Caco-2 (cell line): ENCODE results near the gene ATXN7L1. TPM values are rescaled to one million over a fixed set of nuclear protein-coding genes. Genes with fewer than 3 reads are reported as not detected.

ENCODE experiments used
- BruUV-seq: library from RNA; stranded (reverse); fragments of 400-500 nt; replicated peaks from 2 replicates; lab custom pipeline; 2021; lab: Mats Ljungman, UMichigan
- CTCF ChIA-PET: fragments of 300-600 bp; sonication (Branson Sonifier 250); formaldehyde crosslinking; loops from one replicate; lab custom pipeline; 2022; ENCODE audit warnings: antibody characterized with exemption; lab: Charles Lee
- POLR2A ChIA-PET: fragments of 300-600 bp; sonication (Branson Sonifier 250); formaldehyde crosslinking; loops from one replicate; lab custom pipeline; 2022; ENCODE audit warnings: antibody characterized with exemption; lab: Charles Lee
- DNase-seq, 2 experiments: peaks; one replicate each; pipeline versions ENCODE4 v3.0.0 to v3.0.0-alpha.2; 2020 to 2022
- H3K27me3 ChIP-seq: replicated peaks from 2 replicates; pipeline ENCODE4 v1.6.0; 2011; ENCODE audit warnings: low read length; ENCODE audit not compliant: control insufficient read depth, insufficient read depth
- H3K36me3 ChIP-seq: 2 replicates; pipeline ENCODE4 v1.5.1; 2011; ENCODE audit warnings: low read length; ENCODE audit not compliant: control insufficient read depth, insufficient read depth
- H3K4me1 ChIP-seq: fragments of 250-450 bp; sonication (Bioruptor Pico); 2 replicates; pipeline ENCODE4 v1.5.1; 2020; ENCODE audit warnings: mild to moderate bottlenecking
- H3K4me3 ChIP-seq: 2 replicates; pipeline ENCODE4 v1.5.1; 2011; ENCODE audit warnings: low read depth, mild to moderate bottlenecking, control low read depth, low read length
- H3K9me3 ChIP-seq: fragments of 250-450 bp; sonication (Bioruptor Pico); 2 replicates; pipeline ENCODE4 v1.5.1; 2020; ENCODE audit warnings: mild to moderate bottlenecking, moderate library complexity
- H3K27ac Mint-ChIP-seq: one replicate; pipeline ENCODE4 v1.8.0; 2022; ENCODE audit warnings: mixed read lengths; ENCODE audit not compliant: unreplicated experiment
- H3K27me3 Mint-ChIP-seq: one replicate; pipeline ENCODE4 v1.8.0; 2022; ENCODE audit warnings: mixed read lengths; ENCODE audit not compliant: insufficient read depth, unreplicated experiment
- H3K36me3 Mint-ChIP-seq: one replicate; pipeline ENCODE4 v1.8.0; 2022; ENCODE audit warnings: mild to moderate bottlenecking, mixed read lengths; ENCODE audit not compliant: insufficient read depth, unreplicated experiment
- H3K4me1 Mint-ChIP-seq: one replicate; pipeline ENCODE4 v1.8.0; 2022; ENCODE audit warnings: low read depth, mixed read lengths; ENCODE audit not compliant: unreplicated experiment
- H3K4me3 Mint-ChIP-seq: one replicate; pipeline ENCODE4 v1.8.0; 2022; ENCODE audit warnings: mild to moderate bottlenecking, moderate library complexity, mixed read lengths; ENCODE audit not compliant: unreplicated experiment
- H3K9me3 Mint-ChIP-seq: one replicate; pipeline ENCODE4 v1.8.0; 2022; ENCODE audit warnings: mixed read lengths; ENCODE audit not compliant: unreplicated experiment
- CTCF ChIP-seq, 2 experiments: fragments of 200-600 bp in 1 of 2; IDR thresholded peaks; 1 replicate in 1 of 2; 2 replicates in 1 of 2; pipeline versions ENCODE4 v1.5.1 to v1.8.0; 2011 to 2022; ENCODE audit warnings: antibody characterized with exemption in 1 of 2, control low read depth in 1 of 2, inconsistent platforms in 1 of 2, low read depth in 1 of 2, low read length in 1 of 2, mild to moderate bottlenecking in 1 of 2, moderate library complexity in 1 of 2; ENCODE audit not compliant: insufficient read depth in 1 of 2, severe bottlenecking in 1 of 2, unreplicated experiment in 1 of 2
- intact Hi-C: fragments of 100-400 bp; cut with micrococcal nuclease; formaldehyde crosslinking; loops from one replicate; pipeline ENCODE4 v1.10.0; 2022; ENCODE audit not compliant: unreplicated experiment
- total RNA-seq: library from RNA; stranded (reverse); gene quantifications from 2 replicates; pipeline ENCODE4 v1.2.3, GENCODE V29; 2022

Gene ATXN7L1
- total RNA-seq, 1 experiment from 2014 or later = 14.1 TPM

DNA sequence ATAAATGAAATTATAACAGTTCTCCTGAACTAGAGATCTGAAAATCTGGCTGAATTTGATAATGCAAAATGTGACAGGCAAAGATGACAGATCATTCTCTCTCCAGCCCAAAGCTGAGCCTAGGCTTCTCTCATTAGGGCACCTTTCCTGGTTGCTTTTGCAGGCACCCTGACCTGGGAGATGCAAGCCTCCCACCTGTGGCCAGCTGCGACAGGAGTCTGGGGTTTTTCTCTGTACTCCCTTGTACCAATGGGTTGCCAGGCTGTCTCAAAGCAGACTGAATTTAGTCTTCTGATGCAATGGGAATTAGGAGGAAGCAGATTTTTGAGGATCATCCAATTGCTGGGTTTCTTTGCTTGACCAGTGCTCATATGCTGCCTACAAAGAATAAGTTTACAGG, 210.1 kb downstream of the ATXN7L1 start:
- no peaks in the 10 kb centered on the region for H3K36me3 ChIP-seq
- no peak for TF ChIP-seq CTCF (IDR thresholded peaks at IDR 0.05; ENCODE audit: insufficient read depth in 1 of 2, low read depth in 1 of 2, low read length in 1 of 2, severe bottlenecking in 1 of 2, unreplicated experiment in 1 of 2)
- H3K9me3 ChIP-seq = no peaks in the 10 kb centered on the region
- DNase-seq = no peak
- CTCF ChIA-PET = interaction anchor here (0.6 kb wide), 1 partner anchor 30 kb away, joined by 3 read pairs; no protein-coding TSS in a partner anchor
- Mint-ChIP-seq H3K4me1 (peaks cover 6% of the 10 kb centered on the region), H3K36me3 (no peaks in the 10 kb centered on the region), H3K27me3 (no peaks in the 10 kb centered on the region), H3K4me3 (no peak overlapping the region), H3K27ac (no peak overlapping the region), H3K9me3 (no peaks in the 10 kb centered on the region)
- no peaks in the 10 kb centered on the region for H3K27me3 ChIP-seq
- POLR2A ChIA-PET = no interaction called here
- H3K4me1 ChIP-seq = no peaks in the 10 kb centered on the region
- BruUV-seq = no TSS peak
- intact Hi-C loops = no loop called here
- H3K4me3 ChIP-seq = no peak overlapping the region

DNA sequence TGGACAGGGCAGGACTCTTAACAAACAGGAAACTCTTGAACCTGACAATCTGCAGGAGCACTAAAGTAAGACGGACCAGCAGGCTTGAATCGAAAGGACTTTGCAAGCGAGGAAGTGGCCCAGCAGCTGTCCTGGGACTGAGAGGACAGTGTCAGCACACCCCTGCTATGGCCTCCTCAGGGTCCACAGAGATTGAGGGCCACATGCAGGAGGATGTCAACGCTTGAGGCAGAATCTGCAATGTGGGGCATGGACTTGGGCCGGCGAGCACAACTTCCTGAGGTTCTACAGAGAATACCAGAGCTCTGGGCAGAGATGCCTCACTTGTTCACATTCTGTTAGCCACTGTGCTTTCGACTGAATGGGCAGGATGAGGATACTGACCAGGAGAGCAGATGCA, 210.7 kb downstream of the ATXN7L1 start:
- Mint-ChIP-seq H3K27me3 (no peaks in the 10 kb centered on the region), H3K36me3 (no peaks in the 10 kb centered on the region), H3K4me1 (peaks cover 6% of the 10 kb centered on the region), H3K27ac (no peak overlapping the region), H3K9me3 (no peaks in the 10 kb centered on the region), H3K4me3 (no peak overlapping the region)
- BruUV-seq = no TSS peak
- ChIA-PET CTCF (no interaction called here), POLR2A (no interaction called here)
- no peaks in the 10 kb centered on the region for H3K27me3 ChIP-seq
- no peaks in the 10 kb centered on the region for H3K36me3 ChIP-seq
- no peaks in the 10 kb centered on the region for H3K4me1 ChIP-seq
- H3K9me3 ChIP-seq = no peaks in the 10 kb centered on the region
- TF ChIP-seq CTCF (IDR thresholded peaks at IDR 0.05; ENCODE audit: insufficient read depth in 1 of 2, low read depth in 1 of 2, low read length in 1 of 2, severe bottlenecking in 1 of 2, unreplicated experiment in 1 of 2) = no peak
- no peak for DNase-seq
- no peak overlapping the region for H3K4me3 ChIP-seq
- intact Hi-C loops = no loop called here

DNA sequence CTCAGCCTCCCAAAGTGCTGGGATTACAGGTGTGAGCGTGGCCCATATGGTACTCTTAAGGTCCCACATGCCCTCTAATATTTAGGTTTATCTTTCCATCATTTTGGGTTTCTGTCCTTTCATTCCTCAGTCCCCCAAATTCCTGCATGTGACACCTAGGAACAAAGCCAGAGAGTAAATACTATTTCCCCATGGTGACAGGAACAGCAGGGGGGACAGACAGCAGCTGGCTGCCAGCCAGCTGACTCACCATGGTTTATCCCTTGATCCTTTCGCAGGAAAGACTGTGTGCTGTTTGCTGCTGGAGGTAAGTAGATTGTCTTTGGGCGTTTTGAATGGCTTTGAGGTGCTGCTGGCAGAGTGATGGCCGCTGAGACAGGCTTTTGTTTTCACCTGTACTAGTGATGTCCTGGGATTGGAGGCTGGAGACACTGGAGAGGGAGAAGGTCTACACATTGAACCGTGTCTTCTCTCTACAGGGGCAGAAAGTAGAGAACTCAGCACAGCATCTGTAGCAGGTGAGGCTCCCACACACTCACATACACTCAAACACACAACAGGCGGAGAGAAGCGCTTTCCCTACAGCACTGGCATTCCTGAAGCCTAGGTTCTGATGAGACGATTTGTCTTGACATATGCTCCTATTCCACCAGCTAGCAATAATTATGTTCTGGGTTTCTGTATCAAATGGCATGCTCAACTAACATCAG, 211.4 kb downstream of the ATXN7L1 start:
- H3K9me3 Mint-ChIP-seq = no peaks in the 10 kb centered on the region
- no TSS peak for BruUV-seq
- H3K27ac Mint-ChIP-seq = peak overlapping the region; percentile 31
- POLR2A ChIA-PET = no interaction called here
- H3K27me3 ChIP-seq = no peaks in the 10 kb centered on the region
- CTCF ChIA-PET = no interaction called here
- no peaks in the 10 kb centered on the region for H3K27me3 Mint-ChIP-seq
- no peak for DNase-seq
- no peaks in the 10 kb centered on the region for H3K36me3 Mint-ChIP-seq
- H3K4me1 ChIP-seq = no peaks in the 10 kb centered on the region
- intact Hi-C loops = no loop called here
- no peak for TF ChIP-seq CTCF (IDR thresholded peaks at IDR 0.05; ENCODE audit: insufficient read depth in 1 of 2, low read depth in 1 of 2, low read length in 1 of 2, severe bottlenecking in 1 of 2, unreplicated experiment in 1 of 2)
- no peak overlapping the region for H3K4me3 Mint-ChIP-seq
- H3K9me3 ChIP-seq = no peaks in the 10 kb centered on the region
- peaks cover 12% of the 10 kb centered on the region for H3K4me1 Mint-ChIP-seq
- H3K36me3 ChIP-seq = no peaks in the 10 kb centered on the region
- no peak overlapping the region for H3K4me3 ChIP-seq
